ENCODE results near the gene EBNA1BP2.

DNA sequence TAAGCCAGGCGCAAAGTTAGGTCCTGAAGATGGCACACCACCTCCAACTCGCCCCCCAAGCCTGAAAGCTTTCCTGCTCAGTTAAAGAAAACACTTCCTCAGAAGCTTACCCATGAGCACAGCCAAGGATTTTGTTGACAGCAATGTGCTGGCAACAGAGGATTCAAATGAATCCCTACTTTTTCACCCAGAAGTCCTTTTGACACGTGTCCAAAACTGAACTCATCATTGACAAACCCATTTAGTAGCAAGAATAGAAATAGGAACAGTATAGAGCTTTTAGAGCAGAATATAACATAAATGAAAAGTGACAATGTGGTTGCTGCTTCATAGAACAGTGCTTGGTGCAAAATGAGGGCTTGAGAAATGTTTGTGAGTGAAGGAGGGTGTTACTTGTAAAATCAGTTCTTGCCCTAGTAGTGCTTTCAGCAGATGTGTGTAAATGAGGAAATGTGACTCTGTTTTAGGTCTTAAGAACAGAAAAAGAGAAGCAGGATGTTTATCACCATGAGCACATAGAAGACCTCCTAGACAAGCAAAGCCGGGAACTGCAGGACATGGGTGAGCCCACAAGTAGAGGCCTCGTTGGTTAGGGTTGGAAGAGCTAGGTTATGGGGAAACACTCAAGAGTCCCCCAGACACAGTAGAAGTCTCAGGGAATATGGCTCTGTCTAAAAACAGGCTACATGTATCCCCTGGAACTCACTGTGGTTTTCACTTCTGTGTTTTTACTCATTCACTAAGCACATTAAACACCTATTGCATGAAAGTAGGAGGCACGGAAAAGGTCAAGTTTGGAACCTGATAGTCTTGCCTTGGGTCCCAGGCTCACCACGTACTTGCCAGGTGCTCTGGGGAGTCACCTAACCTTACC, 49.1 kb upstream of the EBNA1BP2 start:
- TF ChIP-seq EZH2 (IDR thresholded peaks at IDR 0.05; ENCODE audit: borderline replicate concordance, low read length) (no peak), CTCF (conservative IDR thresholded peaks at IDR 0.05 in 1 of 2, IDR thresholded peaks at IDR 0.05 in 1 of 2; ENCODE audit: extremely low read depth in 1 of 2, insufficient read depth in 1 of 2, low read depth in 1 of 2, low read length in 2 of 2) (no peak)
